ENCODE measurements around the gene EGFL7.

GRCh38 chr9:136621734-136622093 is 41.0 kb upstream of the EGFL7 start:
- TF ChIP-seq CTCF (conservative IDR thresholded peaks at IDR 0.05 in 1 of 2, IDR thresholded peaks at IDR 0.05 in 1 of 2; ENCODE audit: extremely low read depth in 1 of 2, insufficient read depth in 1 of 2, low read depth in 1 of 2, low read length in 2 of 2) (no peak), EZH2 (IDR thresholded peaks at IDR 0.05; ENCODE audit: borderline replicate concordance, low read length) (no peak)
